HG02840 (cell line): Measurements from ENCODE around the gene CEP295NL.
"Not testable (repeated sequence)": the region's sequence is repeated elsewhere in the genome, so short reads cannot be mapped to it uniquely, and the experiment has no call there.

Source experiments
- ATAC-seq: cut with Tn5 transposase; IDR thresholded peaks from one replicate; pipeline ENCODE4 v1.9.1; 2021; ENCODE audit warnings: mild to moderate bottlenecking, moderate library complexity, moderate number of reproducible peaks; ENCODE audit not compliant: unreplicated experiment, low FRiP score

The CEP295NL gene

DNA sequence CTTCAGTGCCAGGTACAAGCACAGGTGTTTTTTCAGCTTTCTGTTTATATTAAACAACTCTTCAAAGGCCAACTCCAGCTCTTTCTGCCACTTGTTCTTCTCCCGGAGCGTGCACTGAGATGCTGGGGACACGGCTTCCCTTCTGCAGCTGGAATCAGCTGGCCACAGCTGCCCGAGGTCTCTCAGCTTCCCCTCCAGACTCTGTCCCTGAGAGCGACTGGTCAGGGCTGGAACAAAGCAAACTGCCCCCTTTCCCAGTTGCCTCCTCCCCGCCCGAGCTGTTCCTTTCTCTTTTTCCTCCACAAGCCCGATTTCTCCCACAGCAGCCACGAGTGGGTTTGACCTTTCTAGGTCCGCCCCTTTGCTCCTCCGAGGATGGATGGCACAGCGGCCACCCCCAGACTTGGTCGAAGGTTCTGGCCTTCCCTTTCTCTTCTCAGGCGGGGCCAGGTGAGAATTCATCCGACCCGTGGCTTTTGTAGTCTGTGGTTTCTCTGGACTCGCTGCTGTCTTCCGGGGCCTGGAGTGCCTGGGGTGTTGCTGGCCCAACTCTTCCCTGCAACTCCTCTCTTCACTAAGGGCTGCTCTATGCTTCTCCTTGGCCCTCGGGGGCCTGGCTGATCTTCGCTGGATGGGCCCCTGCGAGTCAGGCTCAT, 11.5 kb downstream of the CEP295NL start:
- ATAC-seq: no peak

DNA sequence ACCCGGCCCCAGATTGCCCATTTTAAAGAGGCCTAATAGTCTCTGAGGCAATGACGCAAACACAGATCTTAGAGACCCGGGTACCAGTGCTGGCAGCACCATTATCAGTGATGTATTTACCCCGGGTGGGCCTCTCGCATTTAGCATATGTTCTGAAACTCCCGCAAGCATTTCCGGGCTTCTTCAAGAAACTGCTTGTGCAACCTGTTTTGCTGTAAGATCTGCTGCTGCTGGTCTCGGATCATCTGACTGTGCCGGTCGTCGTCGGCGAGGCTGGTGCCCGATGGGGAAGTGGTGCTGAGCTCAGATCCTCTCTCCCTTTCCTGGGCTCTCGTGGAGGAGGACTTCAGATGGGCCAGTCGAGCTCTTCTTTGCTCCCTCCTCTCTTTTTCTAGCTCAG, 12.5 kb downstream of the CEP295NL start:
- ATAC-seq: no peak

DNA sequence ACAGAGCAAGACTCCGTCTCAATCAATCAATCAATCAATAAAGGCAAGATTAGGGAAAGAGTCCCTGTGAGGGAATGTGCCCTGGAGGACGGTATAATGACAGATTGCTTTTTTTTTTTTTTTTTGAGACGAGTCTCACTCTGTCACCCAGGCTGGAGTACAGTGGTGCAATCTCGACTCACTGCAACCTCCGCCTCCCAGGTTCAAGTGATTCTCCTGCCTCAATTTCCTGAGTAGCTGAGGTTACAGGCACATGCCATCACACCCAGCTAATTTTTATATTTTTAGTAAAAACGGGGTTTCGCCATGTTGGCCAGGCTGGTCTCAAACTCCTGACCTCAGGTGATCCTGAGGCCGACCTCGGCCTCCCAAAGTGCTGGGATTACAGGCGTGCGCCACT, 12.9 kb downstream of the CEP295NL start:
- ATAC-seq: not testable (repeated sequence)

DNA sequence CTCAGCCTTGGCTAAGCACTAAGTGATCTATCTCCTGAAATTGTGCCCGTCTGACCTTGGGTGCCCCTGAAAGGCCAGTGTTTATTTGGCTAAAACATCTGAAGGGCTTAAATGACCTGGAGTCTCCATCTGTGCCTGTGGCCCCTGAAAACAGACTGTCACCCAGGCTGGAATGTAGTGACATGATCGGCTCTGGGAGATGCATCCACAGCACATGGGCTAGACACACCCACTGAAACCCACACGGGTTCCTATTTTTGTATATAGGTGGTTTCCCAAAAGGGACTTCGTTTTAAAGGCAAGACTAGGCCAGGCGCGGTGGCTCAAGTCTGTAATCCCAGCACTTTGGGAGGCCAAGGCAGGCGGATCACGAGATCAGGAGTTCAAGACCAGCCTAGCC, 13.5 kb downstream of the CEP295NL start:
- no peak for ATAC-seq

DNA sequence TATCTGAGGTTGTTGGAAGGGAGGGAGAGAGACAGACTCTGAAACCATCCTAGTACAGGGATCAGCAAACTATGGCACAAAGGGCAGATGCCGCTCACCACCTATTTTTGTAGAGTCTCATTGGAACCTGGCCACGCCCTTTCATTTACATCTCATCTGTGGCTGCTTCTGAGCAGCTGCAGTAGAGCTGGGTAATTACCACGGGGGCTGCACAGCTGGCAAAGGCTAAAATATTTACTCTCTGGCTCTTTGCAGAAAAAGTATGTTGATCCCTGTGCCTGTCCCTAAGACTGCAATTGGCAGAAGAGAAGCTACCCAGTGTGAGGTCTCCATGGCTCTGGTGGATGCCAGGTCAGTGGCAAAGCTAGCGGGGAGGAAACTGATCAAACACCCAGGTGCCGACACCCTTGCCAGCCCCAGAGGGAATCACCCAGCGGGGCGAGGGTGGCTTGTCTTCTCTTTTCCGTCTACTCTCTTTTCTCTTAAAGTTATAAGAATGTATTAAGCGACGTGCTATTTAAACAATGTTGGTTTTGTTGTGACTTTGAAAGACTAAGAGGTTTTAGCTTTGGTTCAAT, 14.0 kb downstream of the CEP295NL start:
- no peak for ATAC-seq

DNA sequence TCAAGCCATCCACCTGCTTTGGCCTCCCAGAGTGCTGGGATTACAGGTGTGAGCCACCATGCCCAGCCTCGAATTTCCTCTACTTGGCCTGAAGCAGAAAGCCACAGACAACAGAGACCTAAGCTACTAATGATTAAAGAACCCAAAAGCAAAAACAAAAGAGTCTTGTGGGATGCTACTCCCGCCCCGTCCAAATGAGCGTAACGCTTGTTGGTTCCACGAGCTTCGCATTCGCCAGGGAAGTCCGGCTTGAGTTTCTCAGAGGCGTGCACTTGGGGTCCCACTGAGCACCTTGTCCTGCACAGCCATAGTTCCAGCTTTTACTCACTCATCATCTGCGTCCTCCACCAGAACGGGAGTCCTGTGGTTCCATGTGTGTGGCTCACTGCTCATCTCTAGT, 16.0 kb downstream of the CEP295NL start:
- no peak for ATAC-seq

DNA sequence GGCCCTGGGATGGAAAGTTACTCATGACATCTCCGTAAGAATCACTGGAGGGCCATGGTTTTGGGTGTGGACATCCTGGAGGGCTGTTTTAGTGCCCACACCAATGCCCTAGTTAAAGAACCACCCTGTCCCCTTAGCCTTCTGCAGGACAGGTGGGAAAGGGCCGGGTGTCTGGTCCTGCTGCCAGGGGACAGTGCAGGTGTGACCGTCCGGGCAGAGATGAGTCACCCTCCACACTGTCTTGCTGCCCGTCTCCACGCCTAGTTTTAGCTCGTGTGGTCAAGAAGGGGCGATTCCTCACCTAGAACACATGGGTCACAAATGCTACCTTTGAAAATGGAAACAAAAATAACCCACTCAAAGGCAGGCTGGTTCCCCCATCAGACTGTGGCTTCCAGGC, 17.0 kb downstream of the CEP295NL start:
- ATAC-seq: no peak

DNA sequence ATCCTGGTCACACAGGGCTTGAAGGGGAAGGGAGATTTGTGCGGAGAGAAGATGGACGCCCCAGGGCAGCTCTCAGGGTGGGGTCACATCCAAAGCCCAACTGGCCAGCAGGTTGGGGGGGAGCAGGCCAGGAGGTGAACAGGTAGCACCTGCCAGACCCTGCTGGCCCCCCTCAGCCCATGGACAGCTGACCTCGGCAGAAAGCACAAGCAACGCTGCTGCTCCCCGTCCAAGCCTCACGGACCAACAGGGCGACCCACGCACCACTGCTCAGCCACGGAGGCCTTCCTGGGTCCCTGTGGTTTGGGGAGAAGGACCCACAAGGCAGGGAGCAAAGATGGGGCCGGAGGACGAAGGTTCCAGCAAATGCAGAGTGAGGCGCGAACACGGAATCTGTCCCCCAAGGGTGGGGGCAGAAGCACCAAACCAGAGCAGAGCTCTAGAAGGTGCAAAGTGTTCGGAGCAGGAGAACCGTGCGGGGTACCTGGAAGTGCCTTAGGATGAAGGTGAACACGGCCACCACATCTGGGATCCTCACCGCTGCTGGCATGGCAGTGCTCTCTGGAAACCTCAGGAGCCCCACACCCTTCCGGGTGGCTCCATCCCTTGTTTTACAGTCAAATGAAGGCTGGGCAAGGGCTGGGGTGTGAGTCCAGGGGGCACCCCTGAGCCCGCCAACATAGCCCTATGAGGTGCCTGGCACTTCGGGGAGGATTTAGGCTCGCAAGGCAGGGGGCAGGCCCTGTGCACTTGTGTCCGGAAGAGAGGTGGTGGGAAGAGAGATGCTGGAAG, 17.9 kb downstream of the CEP295NL start:
- no peak for ATAC-seq

DNA sequence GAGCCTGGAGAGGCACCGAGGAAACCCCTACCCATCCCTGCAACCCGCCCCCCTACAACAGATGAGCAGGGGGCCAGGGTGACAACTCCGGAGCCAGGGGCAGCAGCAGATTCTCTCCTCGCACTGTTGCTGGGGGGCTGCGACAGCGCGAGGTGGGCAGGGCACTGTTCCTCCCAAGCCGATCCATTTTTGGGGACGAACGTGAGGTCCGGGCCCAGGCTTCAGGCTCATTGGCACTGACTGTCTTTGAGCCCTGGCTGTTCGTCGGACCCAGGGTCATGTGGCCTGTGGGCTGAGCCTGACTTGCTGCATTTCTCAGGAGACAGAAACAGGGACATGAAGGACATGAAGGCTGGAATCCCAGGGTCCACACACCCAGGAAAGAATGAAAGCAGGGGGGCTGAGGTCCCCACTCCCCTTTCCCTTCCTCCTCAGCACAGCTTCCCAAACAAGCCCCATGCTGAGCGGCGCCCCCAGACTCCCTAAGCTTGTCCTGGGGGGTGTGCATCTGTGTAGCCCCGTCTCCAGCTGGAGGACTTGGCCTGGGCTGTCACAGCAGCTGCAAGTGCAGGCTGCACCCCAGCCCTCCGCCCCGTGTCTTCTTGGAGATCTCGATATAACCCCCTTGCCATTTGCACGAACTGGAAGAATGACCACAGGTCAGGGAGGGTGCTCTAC, 18.7 kb downstream of the CEP295NL start:
- no peak for ATAC-seq

DNA sequence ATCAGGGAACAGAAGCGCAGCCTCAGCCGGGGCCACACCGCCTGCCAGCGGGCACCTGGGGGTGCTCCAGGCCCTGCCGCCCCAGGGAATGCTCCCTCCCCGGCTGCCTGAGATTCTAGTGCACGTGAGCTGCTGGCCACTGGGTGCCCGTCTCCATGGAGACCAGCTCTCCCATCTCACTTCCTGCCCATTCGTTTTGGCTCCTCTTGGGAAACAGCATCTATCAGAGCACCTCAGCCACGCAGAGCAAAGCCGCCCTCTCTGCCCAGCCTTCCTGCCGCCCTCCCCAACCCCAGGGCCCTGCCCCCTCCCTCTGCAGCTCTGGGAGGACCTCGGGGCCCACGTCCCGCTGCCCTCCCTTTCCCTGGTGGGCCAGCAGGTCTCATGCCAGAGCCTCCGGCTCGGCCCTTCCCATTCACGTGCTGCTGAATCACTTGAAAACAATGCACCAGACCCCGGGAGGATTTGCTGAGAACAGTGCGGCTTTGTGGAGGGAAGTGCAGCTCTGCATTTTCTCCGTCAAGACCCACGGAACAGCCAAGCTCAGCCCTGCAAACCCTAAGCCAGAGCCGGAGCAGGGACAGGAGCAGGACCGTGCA, 19.4 kb downstream of the CEP295NL start:
- no peak for ATAC-seq

DNA sequence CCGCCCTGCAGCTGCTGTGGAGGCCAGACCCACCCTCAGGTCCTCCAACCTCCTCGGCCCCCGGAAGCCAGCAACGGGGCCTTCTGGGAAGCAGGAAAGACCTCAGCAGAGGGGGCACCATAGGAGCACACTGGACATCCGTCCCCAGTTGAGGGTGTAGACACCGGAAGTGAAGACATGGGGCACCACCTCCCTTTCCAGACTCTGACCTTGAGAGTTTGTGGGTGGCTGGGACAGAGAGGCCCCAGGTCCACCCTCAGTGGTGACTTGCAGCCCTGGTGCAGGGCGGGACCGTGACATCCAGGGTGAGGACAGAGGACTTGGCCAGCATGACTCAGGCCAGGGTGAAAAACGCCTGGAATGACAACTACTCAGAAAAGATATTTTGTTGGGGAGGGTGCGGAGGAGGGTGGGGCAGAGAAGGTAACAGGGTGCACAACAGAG, 19.9 kb downstream of the CEP295NL start:
- ATAC-seq: no peak

DNA sequence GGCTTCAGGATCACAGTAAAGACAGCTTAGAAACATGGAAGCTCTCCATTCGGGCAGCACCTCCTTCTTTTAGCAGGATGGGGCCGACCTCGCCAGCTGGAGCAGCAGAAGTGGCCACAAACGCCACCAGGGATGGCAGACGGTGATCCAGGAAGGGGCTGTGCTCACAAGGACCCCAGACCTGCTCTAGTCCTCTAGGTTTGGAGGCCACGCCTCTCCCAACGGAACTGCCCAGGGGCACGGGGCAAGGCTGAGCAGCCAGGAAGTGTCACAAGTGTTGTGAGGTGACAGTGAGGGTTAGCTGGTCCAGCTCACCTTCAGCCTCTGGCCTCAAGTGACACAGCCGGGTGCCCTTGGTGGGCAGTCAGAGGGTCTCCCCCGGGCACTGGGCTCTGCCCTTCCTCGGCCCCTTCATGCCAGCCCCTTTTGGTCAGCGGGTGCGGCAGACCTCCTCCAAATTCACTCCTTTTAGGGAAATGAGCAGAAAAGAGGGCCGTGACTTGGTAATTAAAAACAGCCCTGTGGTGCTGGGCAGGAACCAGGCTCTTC, 20.4 kb downstream of the CEP295NL start:
- no peak for ATAC-seq

DNA sequence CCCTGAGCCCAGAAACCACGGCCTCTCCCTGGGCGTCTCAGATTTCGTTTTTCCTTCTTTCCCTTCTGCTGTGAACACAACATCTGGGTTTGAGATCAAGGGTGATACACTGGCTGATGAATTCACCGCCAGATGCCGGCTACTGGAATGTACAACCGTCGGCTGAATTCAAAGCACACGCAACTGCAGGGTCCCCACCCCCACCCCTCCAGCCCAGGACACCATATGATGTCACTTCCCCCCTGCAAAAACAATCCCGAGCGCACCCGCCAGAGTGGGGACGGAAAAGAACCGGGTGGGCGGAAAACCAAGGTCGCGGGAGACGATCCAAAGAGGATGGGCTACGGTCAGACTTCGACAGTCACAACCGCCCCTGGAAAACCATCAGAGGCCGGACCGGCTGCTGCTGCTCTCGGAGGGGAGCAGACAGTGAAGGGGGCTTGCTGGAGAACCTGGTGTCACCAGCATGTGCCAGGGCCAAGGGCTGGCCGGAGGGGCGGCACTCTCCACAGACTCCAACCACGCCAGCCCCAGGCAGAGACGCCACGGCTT, 23.3 kb downstream of the CEP295NL start:
- ATAC-seq: no peak

DNA sequence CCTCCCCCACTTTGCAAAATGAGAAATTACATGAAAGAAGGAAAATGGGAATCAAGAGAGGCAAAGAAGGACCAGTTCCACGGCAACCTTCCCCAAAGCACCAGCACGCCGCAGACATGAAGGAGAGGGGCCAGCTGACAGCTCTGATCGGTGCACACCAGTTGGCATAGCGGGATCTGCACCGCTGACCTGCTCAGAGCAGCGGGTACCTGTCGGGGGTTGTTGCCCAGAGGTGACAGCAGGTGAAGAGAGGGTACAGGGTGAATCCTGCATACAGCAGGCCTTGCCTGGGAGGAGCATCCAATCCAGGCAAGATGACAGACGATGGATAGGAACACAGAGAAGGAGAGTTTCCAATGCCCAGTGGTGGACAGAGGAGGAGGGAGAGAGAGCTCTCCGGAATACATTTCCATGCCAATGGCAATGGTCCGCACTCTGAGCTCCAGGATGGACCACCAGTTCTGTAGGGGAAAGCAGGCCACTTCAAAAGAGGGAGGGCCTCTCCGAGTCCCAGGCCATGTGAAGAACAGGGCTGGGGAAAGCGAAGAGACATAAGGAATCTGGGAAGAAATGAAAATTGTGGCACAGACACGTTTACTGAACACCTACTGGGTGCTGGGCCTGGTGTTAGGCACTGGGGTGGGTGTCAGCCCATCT, 24.0 kb downstream of the CEP295NL start:
- ATAC-seq: no peak

DNA sequence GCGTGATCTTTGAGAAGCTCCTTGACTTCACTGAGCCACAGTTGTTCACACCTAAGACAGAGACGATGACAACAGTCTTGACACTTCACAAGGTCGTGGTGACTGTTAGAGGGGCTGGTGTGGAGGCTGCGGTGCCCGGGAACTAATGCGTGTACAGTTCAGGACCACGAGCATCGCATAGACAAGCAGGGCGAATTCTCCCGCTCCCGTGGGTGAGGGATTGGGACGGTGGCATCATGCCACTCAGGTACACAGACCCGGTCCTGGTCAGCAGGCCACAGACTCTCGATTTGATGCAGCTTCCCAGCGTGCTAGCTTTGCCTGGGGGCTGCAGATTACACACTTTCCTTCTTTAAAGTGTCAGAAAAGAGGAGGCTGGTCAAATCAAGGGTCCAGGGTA, 24.7 kb downstream of the CEP295NL start:
- no peak for ATAC-seq

DNA sequence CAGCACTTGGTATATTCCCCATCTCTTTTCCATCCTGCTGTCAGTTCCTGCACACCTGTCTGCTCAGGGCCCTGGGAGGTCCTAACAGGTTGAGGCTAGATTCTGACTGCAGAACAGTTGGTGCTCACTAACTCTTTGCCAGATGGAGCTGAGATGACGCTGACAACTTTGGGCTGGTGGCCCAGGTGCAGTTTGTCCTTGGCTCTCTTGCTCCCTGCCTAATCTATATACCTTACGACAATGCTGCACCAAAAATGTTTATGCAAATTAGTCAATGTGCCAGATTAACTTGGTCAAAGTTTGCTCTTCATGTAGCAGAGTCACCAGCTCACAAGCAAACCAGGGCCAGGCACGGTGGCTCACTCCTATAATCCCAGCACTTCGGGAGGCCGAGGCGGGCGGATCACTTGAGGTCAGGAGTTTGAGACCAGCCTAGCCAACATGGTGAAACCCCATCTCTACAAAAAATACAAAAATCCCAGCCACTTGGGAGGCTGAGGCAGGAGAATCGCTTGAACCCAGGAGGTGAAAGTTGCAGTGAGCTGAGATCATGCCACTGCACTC, 26.0 kb downstream of the CEP295NL start:
- not testable (repeated sequence) for ATAC-seq

DNA sequence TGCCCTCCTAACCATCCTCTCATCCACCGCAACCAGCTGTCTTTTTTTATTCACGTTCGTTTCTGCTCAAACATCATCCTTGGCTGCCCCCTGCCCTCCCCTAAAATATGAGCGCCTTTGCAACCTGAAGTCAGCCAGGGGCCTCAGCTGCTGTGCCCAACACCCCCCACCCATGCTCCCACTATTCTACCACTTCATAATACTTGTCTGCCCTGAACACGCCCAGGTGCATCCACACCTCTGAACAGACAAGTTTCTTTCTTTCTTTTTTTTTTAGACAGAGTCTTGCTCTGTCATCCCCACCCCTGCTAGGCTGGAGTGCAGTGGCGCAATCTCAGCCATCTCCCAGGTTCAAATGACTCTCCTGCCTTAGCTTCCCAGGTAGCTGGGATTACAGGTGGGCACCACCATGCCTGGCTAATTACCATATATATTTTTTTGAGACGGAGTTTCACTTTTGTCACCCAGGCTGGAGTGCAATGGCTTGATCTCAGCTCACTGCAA, 26.9 kb downstream of the CEP295NL start:
- ATAC-seq: no peak

DNA sequence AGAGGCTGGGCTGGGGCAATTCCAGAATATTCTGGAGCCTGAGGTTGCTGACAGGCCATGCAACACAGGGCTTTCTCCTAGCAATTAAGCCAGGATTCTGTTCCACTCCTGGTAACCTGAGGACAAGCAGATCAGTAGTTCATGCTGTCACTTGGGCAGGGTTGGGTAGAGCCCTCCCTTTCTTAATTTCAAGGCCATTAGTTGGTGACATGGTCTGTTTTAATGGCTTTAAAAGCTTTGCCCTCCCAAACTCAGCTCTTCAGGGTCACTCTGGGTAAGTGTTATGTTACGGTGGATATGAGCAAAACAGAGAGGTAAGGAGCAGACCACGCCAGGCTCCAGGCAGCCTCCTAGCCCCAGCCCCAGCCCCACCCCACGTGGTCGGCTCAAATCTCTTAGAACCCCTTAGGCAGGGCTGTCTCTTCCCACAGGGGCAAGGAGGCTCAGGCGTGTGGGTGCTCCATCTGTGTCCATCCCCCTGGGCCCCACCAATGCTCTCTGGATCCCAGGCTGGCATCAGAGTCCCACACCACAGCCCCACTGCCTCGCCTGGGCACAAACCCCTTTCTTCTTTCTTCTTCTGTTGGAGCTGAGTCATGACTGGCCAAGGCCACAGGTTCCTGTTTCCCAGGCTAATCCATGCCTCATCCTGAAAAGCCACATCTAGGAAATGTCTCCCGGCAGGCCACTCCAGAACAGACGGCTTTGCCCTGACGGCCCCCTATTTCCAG, 27.5 kb downstream of the CEP295NL start:
- no peak for ATAC-seq
